Karpas-422 (cell line): ENCODE data around the gene MYCBPAP. TPM values are rescaled to one million over a fixed set of nuclear protein-coding genes. Genes with fewer than 3 reads are reported as not detected.
A peak's percentile ranks its signal among the peaks of the same experiment; 100 is the strongest.

ENCODE experiments used
- DNase-seq: peaks from one replicate; pipeline ENCODE4 v3.0.0-alpha.2; 2015
- H2AFZ ChIP-seq: fragments of 200-600 bp; sonication (generic); 2 replicates; pipeline ENCODE4 v1.6.1; 2014; ENCODE audit warnings: antibody characterized with exemption, low read length, mixed read lengths
- H3K27ac ChIP-seq: fragments of 200-600 bp; sonication (generic); 2 replicates; pipeline ENCODE4 v1.5.1; 2014; ENCODE audit warnings: mild to moderate bottlenecking, low read length, moderate library complexity
- H3K27me3 ChIP-seq: fragments of 200-600 bp; sonication (generic); 2 replicates; pipeline ENCODE4 v1.6.1; 2014; ENCODE audit warnings: low read length, mixed read lengths
- H3K36me3 ChIP-seq: fragments of 200-600 bp; sonication (generic); 2 replicates; pipeline ENCODE4 v1.6.1; 2014; ENCODE audit warnings: low read length, mixed read lengths; ENCODE audit not compliant: insufficient read depth
- H3K4me1 ChIP-seq: fragments of 200-600 bp; sonication (generic); 2 replicates; pipeline ENCODE4 v1.6.1; 2014; ENCODE audit warnings: mild to moderate bottlenecking, low read length, mixed read lengths
- H3K4me2 ChIP-seq: fragments of 200-600 bp; sonication (generic); 2 replicates; pipeline ENCODE4 v1.6.1; 2014; ENCODE audit warnings: low read length, low read depth, mild to moderate bottlenecking; ENCODE audit not compliant: poor library complexity, severe bottlenecking
- H3K4me3 ChIP-seq: fragments of 200-600 bp; sonication (generic); 2 replicates; pipeline ENCODE4 v1.5.1; 2014; ENCODE audit warnings: mild to moderate bottlenecking, antibody characterized with exemption, low read length, mixed read lengths
- H3K79me2 ChIP-seq: fragments of 200-600 bp; sonication (generic); 2 replicates; pipeline ENCODE4 v1.6.1; 2014; ENCODE audit warnings: mild to moderate bottlenecking, low read length, mixed read lengths
- H3K9ac ChIP-seq: fragments of 200-600 bp; sonication (generic); 2 replicates; pipeline ENCODE4 v1.6.0; 2014; ENCODE audit warnings: low read length
- H3K9me2 ChIP-seq: fragments of 200-600 bp; sonication (generic), shearing (Covaris generic); replicated peaks from 2 replicates; pipeline ENCODE4 v1.6.0; 2014; ENCODE audit warnings: mild to moderate bottlenecking, low read length, moderate library complexity; ENCODE audit not compliant: insufficient read depth
- H3K9me3 ChIP-seq: fragments of 300-700, 200-600 bp; sonication (generic); 2 replicates; pipeline ENCODE4 v1.6.1; 2014; ENCODE audit warnings: low read length, mixed read lengths
- H4K20me1 ChIP-seq: fragments of 200-600 bp; sonication (generic); 2 replicates; pipeline ENCODE4 v1.6.1; 2014; ENCODE audit warnings: mild to moderate bottlenecking, antibody characterized with exemption, low read length, low read depth; ENCODE audit not compliant: insufficient read depth
- total RNA-seq: library from RNA; depleted of rRNA; stranded (reverse); fragments of >200 nt; shearing (Covaris generic); gene quantifications from 2 replicates; pipeline ENCODE4 v1.2.3, GENCODE V29; 2014; ENCODE audit warnings: low replicate concordance

MYCBPAP gene
- total RNA-seq, 1 experiment from 2014 or later: 2.0 TPM

- H3K27ac ChIP-seq: peak overlapping the region; percentile 17; the same call in 1 of the 2 replicates
- no peaks in the 10 kb centered on the region for H4K20me1 ChIP-seq
- H2AFZ ChIP-seq: no peak overlapping the region
- H3K9ac ChIP-seq: peak overlapping the region; percentile 83; the same call in 1 of the 2 replicates
- peak overlapping the region; percentile 87 for H3K4me2 ChIP-seq
- H3K79me2 ChIP-seq: peaks cover 20% of the 10 kb centered on the region
- no peaks in the 10 kb centered on the region for H3K27me3 ChIP-seq
- peaks cover 17% of the 10 kb centered on the region; the same call in 1 of the 2 replicates for H3K36me3 ChIP-seq
- peak overlapping the region; percentile 84; the same call in 1 of the 2 replicates for H3K4me3 ChIP-seq
- no peaks in the 10 kb centered on the region for H3K9me2 ChIP-seq
- H3K4me1 ChIP-seq: peaks cover 40% of the 10 kb centered on the region
- DNase-seq: peak; percentile 47
- H3K9me3 ChIP-seq: no peaks in the 10 kb centered on the region
Observed at GRCh38 chr17:50480854-50481490, 27.3 kb upstream of the MYCBPAP start.

DNA sequence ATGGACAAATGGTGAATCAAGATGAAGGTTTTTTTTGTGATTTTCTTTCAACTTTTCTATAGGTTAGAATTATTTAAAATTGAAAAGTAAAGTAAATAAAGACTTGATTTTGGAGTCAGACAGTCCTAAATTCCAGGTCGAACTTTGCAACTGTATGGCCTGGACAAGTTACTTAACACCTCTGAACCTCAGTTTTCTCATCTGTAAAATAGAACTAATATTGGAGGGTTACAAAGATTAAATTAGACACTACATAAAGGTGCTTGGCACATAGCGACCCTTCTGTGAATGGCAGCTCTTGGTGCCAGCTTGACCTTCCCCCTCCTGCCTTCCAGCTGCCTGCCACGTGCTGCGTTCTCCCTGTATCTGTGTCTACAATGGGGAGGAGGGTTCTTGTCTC lies 26.6 kb upstream of the MYCBPAP start:
- Histone ChIP-seq H2AFZ (no peak overlapping the region), H3K36me3 (peaks cover 19% of the 10 kb centered on the region; the same call in 1 of the 2 replicates), H3K27me3 (no peaks in the 10 kb centered on the region), H3K4me1 (peaks cover 40% of the 10 kb centered on the region), H4K20me1 (no peaks in the 10 kb centered on the region), H3K4me3 (no peak overlapping the region), H3K9me3 (no peaks in the 10 kb centered on the region), H3K4me2 (no peak overlapping the region), H3K9ac (no peak overlapping the region), H3K9me2 (no peaks in the 10 kb centered on the region), H3K79me2 (peaks cover 20% of the 10 kb centered on the region), H3K27ac (0 out of 2 replicates have a peak overlapping the region, but pooled peaks have one; percentile 17)
- DNase-seq: no peak

GRCh38 chr17:50482110-50482509 lies 26.1 kb upstream of the MYCBPAP start:
- no peaks in the 10 kb centered on the region for H3K9me2 ChIP-seq
- H3K79me2 ChIP-seq: peaks cover 20% of the 10 kb centered on the region
- no peaks in the 10 kb centered on the region for H3K9me3 ChIP-seq
- H4K20me1 ChIP-seq: no peaks in the 10 kb centered on the region
- peaks cover 19% of the 10 kb centered on the region; the same call in 1 of the 2 replicates for H3K36me3 ChIP-seq
- no peaks in the 10 kb centered on the region for H3K27me3 ChIP-seq
- H3K9ac ChIP-seq: 0 out of 2 replicates have a peak overlapping the region, but pooled peaks have one; percentile 19
- no peak overlapping the region for H3K27ac ChIP-seq
- H2AFZ ChIP-seq: no peak overlapping the region
- no peak for DNase-seq
- no peak overlapping the region for H3K4me2 ChIP-seq
- no peak overlapping the region for H3K4me3 ChIP-seq
- H3K4me1 ChIP-seq: peaks cover 40% of the 10 kb centered on the region

DNA sequence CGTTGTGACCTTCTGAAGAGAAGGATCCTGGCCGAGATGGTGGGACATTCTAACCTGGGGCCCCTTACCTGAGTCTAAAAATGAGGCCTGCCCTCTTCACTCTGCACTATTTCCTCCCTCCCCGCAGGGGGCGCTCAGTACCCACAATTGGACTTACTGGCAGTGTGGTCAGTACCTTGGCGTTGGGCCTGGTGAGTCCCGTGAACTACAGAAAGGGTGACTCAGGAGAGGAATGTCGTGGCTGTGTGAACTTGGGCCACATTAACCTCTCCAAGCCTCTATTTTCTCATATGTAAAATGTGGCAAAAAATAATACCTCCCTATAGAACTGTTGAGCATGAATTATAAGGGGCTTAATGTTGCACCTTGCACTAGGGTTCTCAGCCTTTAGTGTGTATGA lies 25.7 kb upstream of the MYCBPAP start:
- Histone ChIP-seq H3K9me3 (no peaks in the 10 kb centered on the region), H3K27ac (no peak overlapping the region), H3K36me3 (peaks cover 19% of the 10 kb centered on the region; the same call in 1 of the 2 replicates), H3K27me3 (no peaks in the 10 kb centered on the region), H3K79me2 (peaks cover 20% of the 10 kb centered on the region), H3K4me1 (peaks cover 38% of the 10 kb centered on the region), H2AFZ (peak overlapping the region; percentile 39; the same call in 1 of the 2 replicates), H3K9ac (0 out of 2 replicates have a peak overlapping the region, but pooled peaks have one; percentile 19), H3K4me2 (no peak overlapping the region), H4K20me1 (no peaks in the 10 kb centered on the region), H3K9me2 (no peaks in the 10 kb centered on the region), H3K4me3 (no peak overlapping the region)
- DNase-seq: peak; percentile 88

DNA sequence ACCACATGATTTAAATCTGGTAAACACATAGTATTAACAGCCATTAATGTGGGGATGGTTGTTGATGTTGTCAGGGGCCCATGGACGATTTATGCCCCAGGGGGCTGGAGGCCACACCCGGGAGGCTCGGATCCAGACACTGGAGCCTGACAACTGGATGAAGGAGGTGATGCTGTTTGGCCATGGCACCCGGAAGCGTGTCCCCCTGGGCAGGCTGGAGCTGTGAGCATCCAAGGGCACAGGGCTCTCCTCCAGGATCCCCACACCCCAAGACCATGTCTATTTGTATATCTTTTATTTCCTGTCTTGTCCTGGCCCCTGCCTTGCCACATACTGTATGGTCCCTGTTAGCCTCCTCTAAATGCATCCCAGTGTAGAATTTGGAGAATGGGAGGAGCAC lies 25.0 kb upstream of the MYCBPAP start:
- peaks cover 31% of the 10 kb centered on the region for H3K4me1 ChIP-seq
- H3K27me3 ChIP-seq: no peaks in the 10 kb centered on the region
- peaks cover 20% of the 10 kb centered on the region for H3K79me2 ChIP-seq
- no peaks in the 10 kb centered on the region for H3K9me3 ChIP-seq
- no peak overlapping the region for H3K4me2 ChIP-seq
- H2AFZ ChIP-seq: no peak overlapping the region
- DNase-seq: no peak
- no peak overlapping the region for H3K27ac ChIP-seq
- peaks cover 19% of the 10 kb centered on the region; the same call in 1 of the 2 replicates for H3K36me3 ChIP-seq
- no peaks in the 10 kb centered on the region for H4K20me1 ChIP-seq
- H3K4me3 ChIP-seq: no peak overlapping the region
- H3K9ac ChIP-seq: no peak overlapping the region
- H3K9me2 ChIP-seq: no peaks in the 10 kb centered on the region

- no peak overlapping the region for H3K4me3 ChIP-seq
- DNase-seq: no peak
- H3K27me3 ChIP-seq: no peaks in the 10 kb centered on the region
- peaks cover 16% of the 10 kb centered on the region for H3K79me2 ChIP-seq
- H3K9ac ChIP-seq: no peak overlapping the region
- H3K9me2 ChIP-seq: no peaks in the 10 kb centered on the region
- H3K36me3 ChIP-seq: peaks cover 19% of the 10 kb centered on the region; the same call in 1 of the 2 replicates
- no peaks in the 10 kb centered on the region for H3K9me3 ChIP-seq
- no peak overlapping the region for H3K27ac ChIP-seq
- H3K4me2 ChIP-seq: no peak overlapping the region
- no peaks in the 10 kb centered on the region for H4K20me1 ChIP-seq
- peaks cover 25% of the 10 kb centered on the region for H3K4me1 ChIP-seq
- no peak overlapping the region for H2AFZ ChIP-seq
Observed at GRCh38 chr17:50484386-50485155, 23.7 kb upstream of the MYCBPAP start.

DNA sequence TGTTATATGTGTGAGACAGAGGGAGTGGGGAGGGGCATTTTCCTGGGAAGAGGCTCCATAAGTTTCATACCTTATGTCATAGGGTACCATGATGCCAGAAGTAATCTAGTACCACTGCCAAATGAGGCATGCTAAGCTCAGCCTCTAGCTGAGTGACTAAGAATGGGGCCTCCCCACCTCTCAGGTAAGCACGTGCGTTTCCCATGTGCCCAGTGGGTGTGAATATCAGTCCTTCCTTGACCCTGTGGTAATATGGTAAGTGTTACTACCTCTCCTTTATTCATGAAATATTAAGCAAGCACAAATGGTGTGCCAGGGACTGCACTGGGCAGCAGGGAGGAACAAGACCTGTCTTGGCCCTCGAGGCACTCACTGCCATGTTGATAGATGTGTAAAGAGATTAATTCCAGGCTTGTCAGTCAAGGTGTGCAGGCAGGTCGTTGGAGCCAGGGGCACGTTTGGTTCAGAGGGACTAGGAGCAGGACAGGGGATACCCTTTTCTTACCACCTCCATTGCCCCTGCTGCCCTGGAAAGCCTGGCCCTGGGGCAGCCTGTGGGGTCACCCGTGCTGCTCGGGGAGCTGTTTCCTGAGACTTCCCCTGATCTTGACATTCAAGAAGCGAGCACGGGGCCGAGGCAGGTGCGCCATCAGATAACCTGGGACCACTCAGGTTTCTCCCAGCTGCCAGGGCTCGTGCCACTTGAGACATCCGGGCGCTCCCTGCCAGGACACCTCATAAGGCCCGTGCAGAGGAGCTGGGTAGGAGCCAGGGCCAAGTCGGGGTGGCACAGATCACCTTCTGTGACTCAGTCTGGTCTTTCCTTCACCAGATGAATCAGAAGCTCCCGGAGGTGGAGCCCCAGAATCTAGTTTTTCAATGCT lies 20.8 kb upstream of the MYCBPAP start:
- Histone ChIP-seq H3K9ac (no peak overlapping the region), H3K9me3 (no peaks in the 10 kb centered on the region), H3K27ac (no peak overlapping the region), H3K4me3 (no peak overlapping the region), H3K79me2 (no peaks in the 10 kb centered on the region), H2AFZ (no peak overlapping the region), H4K20me1 (no peaks in the 10 kb centered on the region), H3K9me2 (no peaks in the 10 kb centered on the region), H3K27me3 (no peaks in the 10 kb centered on the region), H3K4me1 (peaks cover 18% of the 10 kb centered on the region), H3K36me3 (peaks cover 19% of the 10 kb centered on the region; the same call in 1 of the 2 replicates), H3K4me2 (no peak overlapping the region)
- DNase-seq: no peak
